HG02981 (cell line): ENCODE results near the gene TRIM44.

ENCODE experiments used
- ATAC-seq: cut with Tn5 transposase; IDR thresholded peaks from one replicate; pipeline ENCODE4 v1.9.1; 2021; ENCODE audit warnings: mild to moderate bottlenecking, moderate library complexity; ENCODE audit not compliant: unreplicated experiment

The TRIM44 gene, protein sequence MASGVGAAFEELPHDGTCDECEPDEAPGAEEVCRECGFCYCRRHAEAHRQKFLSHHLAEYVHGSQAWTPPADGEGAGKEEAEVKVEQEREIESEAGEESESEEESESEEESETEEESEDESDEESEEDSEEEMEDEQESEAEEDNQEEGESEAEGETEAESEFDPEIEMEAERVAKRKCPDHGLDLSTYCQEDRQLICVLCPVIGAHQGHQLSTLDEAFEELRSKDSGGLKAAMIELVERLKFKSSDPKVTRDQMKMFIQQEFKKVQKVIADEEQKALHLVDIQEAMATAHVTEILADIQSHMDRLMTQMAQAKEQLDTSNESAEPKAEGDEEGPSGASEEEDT

DNA sequence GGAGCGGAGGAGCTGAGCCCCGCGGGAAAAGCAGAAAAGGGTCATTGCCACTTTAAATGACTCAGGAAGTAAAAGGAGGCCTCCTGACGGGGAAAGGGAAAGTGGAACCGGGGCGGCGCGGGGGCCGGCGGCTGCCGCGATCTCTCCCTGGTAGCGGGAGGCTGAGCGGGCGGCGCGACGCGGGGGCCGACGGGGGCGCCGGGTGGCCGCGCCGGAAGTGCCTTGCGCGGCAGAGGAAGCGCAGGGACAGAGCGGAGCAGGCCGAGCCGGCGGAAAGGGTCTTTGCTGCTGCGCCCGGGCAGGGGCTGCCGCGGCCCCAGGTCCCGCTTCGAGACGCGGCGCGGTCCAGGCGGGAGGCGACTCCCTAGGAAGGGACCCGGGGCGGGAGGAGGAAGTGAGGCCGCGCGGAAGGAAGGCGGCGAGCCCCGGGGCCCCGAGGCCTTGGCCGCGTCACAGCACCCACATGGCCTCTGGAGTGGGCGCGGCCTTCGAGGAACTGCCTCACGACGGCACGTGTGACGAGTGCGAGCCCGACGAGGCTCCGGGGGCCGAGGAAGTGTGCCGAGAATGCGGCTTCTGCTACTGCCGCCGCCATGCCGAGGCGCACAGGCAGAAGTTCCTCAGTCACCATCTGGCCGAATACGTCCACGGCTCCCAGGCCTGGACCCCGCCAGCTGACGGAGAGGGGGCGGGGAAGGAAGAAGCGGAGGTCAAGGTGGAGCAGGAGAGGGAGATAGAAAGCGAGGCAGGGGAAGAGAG lies at the start of gene TRIM44:
TSS of gene TRIM44 (plus strand) at position 127 of the 759 bp plus-strand sequence. CDS start at position 464, 337 bp downstream.
- peak; percentile 87 for ATAC-seq

DNA sequence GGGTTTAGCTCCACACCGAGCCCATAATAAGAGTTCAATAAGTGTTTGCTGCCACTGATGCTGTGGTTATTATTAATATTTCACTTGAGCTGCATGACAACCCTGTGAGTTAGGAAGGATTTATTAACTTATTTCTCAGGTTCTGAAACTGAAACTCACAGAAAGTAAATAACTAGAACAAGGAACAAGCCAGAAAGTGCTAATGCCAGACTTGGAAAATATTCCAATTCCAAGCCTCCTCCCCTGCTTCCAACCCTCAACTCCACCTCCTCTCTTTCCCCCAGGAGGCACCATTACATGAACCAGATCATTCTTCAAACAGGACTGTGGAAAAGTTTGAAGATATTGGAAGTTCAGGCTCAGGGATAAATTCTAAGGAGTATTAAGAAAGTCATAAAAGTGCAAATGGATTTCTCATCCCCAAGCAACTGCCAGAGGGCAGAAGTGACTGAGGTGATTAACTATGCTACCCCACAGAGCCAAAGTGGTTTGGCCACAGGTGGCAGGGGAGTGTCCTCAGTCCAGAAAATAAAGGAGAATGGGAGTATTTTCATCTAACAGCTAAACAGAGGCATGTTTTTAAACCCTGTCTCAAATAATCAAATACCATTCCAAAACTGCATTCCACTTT lies 47.5 kb upstream of the TRIM44 start:
- no peak for ATAC-seq

DNA sequence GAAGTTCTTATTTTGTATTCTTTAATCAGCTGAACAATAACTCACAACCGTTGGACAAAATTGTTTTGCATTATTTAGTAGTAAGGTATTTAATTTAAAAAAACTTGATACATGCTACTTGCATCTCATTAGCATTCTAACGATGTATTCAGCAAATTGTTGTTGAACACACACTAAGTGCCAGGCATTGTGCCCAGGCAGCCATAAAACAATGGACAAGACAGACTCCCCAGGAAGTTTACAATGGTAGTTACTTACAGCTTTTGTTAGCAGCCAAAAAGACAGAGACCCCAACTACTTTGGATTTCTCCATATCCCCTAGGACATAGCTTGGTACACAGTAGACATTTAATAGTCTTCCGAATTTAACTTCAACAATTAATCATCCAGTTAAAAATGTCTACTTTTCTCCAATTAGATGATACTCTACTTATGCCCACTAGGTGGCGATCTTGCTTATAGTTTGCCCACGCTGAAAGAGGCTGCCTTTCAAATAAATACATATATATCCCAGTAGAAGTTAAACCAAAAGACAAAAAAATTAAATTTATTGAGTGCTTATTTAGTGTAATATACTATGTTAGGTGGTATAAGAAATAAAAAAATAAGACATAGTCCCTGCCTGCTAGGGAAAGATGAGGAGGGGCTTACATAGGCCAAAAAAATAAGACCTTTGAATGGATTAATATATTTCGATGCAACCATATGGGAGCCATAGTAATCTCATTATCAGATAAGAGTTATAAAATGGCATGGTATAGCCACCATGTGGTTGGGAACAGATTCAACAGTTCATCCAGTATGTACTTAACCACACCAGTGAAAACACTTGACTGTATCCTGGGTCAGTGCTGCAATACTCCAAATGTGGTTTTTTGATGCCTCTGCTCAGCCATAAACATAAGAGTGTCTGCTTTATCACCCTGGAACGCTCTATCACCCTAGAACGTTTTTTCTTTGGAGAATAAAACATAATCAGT lies 46.4 kb upstream of the TRIM44 start:
- no peak for ATAC-seq

DNA sequence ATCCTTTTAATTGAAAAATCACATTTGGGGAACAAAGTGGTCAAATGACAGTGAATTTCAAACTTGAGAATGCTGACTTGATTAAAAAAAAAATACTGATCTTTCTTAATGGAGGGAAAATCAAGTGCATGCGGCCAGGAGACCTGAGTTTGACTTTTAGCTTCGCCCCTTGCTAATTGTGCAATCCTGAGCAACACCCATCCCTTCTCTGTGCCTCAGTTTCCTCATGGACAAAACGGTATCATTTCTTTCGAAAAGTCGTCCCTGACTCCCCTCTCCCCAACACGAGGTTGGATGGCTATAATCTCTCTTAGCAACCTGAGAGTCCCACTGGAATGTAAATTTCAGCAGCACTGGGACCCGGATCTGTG lies 45.3 kb upstream of the TRIM44 start:
- ATAC-seq = no peak

GRCh38 chr11:35617687-35618496 lies 44.7 kb upstream of the TRIM44 start, which contains the start of gene FJX1:
TSS of gene FJX1 (plus strand) at chr11:35618460. CDS start at chr11:35618637, 177 bp downstream.
- ATAC-seq = peak; percentile 23

DNA sequence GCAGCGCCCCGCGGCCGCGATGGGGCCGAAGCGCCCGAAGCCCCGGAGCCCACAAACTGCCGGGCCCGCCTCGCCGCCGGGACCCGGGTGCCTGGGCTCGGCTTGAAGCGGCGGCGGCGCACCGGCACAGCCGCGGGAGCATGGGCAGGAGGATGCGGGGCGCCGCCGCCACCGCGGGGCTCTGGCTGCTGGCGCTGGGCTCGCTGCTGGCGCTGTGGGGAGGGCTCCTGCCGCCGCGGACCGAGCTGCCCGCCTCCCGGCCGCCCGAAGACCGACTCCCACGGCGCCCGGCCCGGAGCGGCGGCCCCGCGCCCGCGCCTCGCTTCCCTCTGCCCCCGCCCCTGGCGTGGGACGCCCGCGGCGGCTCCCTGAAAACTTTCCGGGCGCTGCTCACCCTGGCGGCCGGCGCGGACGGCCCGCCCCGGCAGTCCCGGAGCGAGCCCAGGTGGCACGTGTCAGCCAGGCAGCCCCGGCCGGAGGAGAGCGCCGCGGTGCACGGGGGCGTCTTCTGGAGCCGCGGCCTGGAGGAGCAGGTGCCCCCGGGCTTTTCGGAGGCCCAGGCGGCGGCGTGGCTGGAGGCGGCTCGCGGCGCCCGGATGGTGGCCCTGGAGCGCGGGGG lies 44.0 kb upstream of the TRIM44 start:
- ATAC-seq = peak; percentile 34

GRCh38 chr11:35619116-35619854 lies 43.3 kb upstream of the TRIM44 start:
- peak; percentile 42 for ATAC-seq

DNA sequence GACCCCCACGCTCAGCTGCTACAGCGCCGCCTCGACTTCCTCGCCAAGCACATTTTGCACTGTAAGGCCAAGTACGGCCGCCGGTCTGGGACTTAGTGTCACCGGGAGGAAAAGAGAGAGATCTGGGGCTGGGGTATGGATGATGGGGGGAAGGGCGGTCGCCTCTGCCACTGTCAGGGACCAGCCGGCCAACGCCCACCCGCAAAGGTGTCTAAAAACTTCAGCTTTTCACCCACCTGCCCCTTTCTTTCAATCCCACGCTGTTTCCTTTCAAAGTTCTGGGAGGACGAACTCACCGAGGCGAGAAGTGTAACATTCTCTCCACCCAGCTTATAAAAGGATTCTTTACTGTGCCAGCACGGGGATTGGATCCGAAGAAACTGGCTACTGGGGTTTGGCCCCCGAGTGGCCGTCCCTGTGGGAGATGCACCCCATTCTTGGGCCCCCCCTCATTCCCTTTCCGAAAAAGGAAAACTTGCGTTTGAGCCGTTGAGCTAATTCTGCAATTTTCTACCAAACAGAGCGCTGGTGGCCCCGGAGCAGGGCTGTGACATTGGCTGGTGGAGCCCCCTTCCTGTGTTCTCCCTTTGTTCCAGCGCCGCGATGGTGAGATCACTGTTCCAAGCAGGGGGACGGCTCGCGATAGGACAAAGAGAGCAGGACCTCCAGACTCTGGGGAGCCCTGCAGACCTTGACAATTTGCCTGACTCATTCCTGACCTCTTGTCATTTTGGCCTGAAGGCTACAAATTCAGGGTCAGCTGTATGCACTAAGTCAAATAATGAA lies 42.5 kb upstream of the TRIM44 start:
- no peak for ATAC-seq

GRCh38 chr11:35620795-35621194 lies 41.8 kb upstream of the TRIM44 start:
- ATAC-seq = no peak

GRCh38 chr11:35621620-35622019 lies 41.0 kb upstream of the TRIM44 start:
- ATAC-seq = no peak

GRCh38 chr11:35622070-35622469 lies 40.5 kb upstream of the TRIM44 start:
- no peak for ATAC-seq

DNA sequence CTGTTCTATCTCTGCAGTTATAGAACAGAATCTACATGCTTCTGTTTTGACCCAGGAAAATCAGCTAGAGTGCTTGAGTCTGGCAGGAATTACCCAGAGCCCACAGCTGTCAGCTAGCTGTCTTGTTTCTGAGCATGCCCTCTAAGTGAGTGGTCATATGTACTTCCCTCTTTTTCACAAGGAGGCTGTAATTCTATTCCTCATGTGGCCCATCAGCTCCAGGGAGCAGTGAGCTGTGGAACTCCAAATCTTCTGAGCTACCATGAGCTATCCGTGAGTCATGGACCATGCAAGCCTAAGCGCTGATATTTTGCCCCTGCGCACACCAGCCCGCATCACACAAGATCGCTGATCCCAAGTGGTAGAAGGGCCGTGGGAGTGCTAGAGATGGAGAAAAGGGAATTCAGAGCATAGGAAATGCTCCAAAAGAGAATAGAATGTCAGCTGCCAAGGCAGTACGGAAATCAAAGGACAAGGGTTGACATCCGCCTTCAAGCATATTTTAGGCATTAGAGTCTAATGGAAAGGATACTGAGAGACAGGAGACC lies 38.9 kb upstream of the TRIM44 start:
- no peak for ATAC-seq

DNA sequence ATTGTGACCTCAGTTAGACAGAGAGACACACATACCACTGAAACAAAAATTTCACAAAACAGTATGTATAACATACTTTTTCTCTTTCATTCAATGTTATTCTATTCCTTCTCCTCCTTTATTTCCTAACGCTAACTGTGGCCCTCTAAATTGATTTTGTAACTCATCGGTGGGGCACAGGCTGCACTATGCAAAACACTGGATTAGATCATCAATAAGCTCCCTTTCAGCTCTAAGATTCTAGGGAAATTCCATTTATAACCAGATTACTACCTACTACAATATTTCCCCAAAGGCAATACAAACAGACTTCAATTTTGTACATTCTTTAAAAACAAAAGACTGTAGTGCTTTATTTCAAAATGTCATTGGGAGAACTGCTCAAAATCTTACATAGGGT lies 38.3 kb upstream of the TRIM44 start:
- ATAC-seq = no peak

- no peak for ATAC-seq
Observed at GRCh38 chr11:35624781-35625180, 37.8 kb upstream of the TRIM44 start.

DNA sequence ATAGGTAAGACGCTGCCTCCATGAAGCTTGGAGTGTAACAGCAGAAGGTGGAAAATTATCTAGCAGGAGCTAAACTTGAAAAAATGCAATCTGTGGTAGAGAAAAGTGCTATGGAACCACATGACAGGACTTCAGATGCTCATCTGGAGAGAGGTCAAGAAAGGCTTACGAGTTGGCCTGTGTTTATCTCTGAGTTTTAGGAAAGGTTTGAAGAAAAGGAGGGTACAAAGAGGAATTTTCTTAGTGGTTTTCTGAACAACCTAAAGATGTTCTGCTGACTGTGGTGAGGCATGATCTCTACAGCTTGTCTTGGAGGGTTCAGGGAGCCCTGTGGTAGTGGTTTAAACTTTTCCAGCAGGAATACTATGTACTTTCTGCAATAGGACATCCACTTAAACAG lies 36.1 kb upstream of the TRIM44 start:
- ATAC-seq = no peak

DNA sequence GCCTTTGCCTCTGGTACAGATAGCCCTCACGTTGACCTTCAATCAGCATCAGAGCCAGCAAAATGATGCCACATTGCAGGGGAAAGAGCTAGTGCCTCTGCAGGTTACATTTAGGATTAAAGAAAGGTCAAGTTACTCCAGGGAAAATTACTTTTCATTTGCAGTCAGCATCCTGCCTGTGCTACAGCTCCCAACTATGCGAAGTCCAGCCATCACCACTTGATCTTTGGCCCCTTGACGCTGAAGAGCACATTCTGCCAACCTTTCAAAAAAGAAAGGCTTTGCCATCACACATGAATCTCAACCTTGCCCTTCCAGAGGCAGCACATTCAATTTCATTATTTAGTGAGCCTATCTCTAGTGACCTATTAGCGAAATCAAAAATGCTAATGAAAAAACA lies 33.1 kb upstream of the TRIM44 start:
- no peak for ATAC-seq

DNA sequence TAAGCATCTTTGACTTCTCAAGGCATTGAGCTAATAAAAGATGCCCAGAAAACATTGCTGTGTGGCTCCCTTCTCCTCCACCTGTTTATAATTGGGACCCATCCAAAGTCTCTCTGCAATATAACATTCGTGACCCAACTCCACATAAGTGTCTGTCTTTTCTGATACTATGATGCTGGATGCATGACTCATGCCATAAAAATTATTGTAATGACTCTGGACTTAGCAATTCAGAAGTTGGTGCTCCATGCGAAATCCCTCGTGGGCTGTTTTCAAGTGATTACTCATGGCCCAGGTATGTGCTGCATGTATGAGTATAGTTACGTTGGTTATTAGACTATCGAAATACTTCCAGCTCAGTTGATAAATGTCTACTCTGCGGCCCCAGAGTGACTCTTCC lies 32.7 kb upstream of the TRIM44 start:
- no peak for ATAC-seq

GRCh38 chr11:35631891-35632290 lies 30.7 kb upstream of the TRIM44 start:
- ATAC-seq = no peak
